CD4-positive, alpha-beta T cell treated with Interleukin-15 for 1 hour (primary cell): ENCODE measurements around the gene LZIC.

Experiments
- DNase-seq: peaks from one replicate; pipeline ENCODE4 v3.0.0-alpha.2; 2020

LZIC gene

DNA sequence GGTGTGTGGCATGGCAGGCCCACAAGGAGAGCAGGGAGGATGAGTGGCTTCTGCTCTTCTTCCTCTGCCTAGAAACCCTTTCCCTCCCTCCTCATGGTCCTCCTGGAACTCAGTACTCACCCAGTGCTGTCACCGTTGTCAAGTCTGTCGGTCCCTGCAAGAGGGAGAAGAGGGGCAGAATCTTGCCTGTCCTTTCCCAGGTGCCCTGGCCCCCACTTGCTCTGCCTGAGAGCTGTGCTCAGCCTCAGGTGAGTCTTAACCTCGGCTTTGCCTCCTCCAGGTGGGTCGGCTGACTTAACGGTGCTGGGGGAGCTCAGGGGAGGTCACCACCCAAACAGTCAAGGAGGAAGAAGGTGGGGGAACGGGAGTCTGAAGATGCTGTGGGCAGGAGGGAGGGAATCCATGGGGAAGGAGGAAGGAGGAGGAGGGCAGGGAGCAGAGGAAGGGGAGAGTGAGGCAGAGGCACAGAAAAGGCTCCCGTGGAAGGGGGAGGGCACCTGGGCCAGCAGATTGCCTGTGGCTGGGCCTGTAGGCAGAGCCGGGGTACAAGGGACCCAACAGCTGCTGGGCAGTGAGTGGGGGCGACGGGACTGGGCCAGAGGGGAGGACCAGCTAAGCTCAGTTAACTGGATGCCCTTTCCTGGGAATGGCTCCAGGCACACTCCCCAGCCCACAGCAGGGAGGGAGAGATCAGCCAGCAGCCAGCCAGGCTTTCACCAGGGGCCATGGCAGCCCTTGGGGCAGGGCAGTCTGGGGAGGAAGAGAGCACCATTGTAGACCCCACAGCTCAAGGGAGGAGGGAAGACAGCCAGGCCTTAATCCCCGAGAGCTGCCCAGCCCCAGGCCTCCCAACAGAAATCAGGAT, 59.4 kb downstream of the LZIC start:
- no peak for DNase-seq

DNA sequence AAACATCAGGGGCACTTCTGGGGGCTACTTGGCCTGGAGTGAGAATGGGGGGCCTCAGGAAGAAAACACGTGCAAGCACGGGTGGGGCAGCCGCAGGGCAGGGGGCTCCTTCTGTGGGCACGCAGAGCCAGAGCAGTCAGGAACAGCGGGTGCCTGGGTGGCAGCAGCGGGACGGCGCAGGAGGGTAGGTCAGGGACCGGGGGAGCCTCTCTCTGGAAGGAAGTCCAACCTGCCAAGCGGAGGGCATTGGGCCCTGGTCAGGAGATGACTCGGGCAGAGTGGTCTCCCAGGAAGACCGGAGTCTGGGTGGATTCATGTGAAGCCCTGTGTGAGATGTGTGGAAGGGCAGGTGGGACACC, 60.3 kb downstream of the LZIC start:
- no peak for DNase-seq

GRCh38 chr1:9882296-9882944, 60.8 kb downstream of the LZIC start:
- no peak for DNase-seq

DNA sequence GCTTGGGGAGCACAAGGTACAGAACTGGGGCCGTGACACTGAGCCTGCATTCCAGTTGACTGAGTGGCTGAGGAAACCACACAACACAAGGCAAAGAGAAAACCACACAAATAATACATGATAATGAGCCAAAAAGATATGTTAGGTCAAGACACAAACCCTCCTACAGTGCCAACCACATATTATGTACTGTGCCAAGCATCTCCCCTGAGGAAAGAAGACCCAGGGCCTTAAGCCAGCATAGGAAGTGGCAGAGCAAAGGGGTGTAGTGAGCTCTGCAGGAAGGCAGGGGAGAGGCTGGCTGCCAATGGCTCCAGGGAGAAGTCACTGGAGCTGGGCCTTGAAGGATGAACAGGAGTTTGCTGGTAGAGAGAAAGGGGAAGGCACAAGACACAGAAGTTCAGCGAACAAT, 61.3 kb downstream of the LZIC start:
- DNase-seq, result no peak
